Prostate gland (tissue), 2 donors: Measurements from ENCODE around the gene ADCY1.

Experiments used
- POLR2A ChIP-seq: fragments of 450-650 bp; IDR thresholded peaks from one replicate; pipeline ENCODE4 v1.6.1; 2016; ENCODE audit warnings: antibody characterized with exemption, mild to moderate bottlenecking
- POLR2AphosphoS5 ChIP-seq: sonication (generic); formaldehyde crosslinking; IDR thresholded peaks from one replicate; pipeline ENCODE4 v1.6.1; 2017; ENCODE audit warnings: antibody characterized with exemption
- TF ChIP-seq, protein P1 (sequence below), 4 experiments: fragments of 200-600 bp in 2 of 4; fragments of 450-650 bp in 2 of 4; sonication (generic) in 2 of 4; IDR thresholded peaks; 1 replicate in 3 of 4; 2 replicates in 1 of 4; pipeline ENCODE4 v1.5.1; 2016 to 2019; ENCODE audit warnings: antibody characterized with exemption in 4 of 4, mild to moderate bottlenecking in 2 of 4, moderate library complexity in 2 of 4

DNA sequence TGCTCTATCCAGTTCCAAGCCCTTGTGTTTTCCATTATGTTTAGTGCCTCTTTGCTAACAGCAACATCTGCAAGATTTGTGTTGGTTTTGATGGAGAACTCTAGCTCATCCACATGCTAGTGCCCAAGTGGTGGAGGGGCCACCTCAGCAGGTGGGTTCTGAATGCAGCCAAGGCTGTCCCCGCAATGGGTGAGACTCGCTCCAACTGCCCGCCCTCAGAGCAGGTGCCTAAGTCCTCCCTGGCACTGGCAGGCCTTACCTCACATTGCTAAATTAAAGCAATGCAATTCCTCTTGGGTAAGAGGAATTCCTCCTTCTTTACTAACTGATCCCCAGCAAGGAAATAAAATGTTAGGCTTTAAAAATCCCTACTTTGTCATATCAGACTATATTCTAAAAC, 146.8 kb downstream of the ADCY1 start:
- TF ChIP-seq, protein P1, sequence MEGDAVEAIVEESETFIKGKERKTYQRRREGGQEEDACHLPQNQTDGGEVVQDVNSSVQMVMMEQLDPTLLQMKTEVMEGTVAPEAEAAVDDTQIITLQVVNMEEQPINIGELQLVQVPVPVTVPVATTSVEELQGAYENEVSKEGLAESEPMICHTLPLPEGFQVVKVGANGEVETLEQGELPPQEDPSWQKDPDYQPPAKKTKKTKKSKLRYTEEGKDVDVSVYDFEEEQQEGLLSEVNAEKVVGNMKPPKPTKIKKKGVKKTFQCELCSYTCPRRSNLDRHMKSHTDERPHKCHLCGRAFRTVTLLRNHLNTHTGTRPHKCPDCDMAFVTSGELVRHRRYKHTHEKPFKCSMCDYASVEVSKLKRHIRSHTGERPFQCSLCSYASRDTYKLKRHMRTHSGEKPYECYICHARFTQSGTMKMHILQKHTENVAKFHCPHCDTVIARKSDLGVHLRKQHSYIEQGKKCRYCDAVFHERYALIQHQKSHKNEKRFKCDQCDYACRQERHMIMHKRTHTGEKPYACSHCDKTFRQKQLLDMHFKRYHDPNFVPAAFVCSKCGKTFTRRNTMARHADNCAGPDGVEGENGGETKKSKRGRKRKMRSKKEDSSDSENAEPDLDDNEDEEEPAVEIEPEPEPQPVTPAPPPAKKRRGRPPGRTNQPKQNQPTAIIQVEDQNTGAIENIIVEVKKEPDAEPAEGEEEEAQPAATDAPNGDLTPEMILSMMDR (IDR thresholded peaks at IDR 0.05) = no peak
- no peak for TF ChIP-seq POLR2AphosphoS5
- no peak for TF ChIP-seq POLR2A
